Adrenal gland (tissue), 5 donors: ENCODE measurements around the gene ZFYVE21.
A peak's percentile ranks its signal among the peaks of the same experiment; 100 is the strongest.

Experiments used
- POLR2A ChIP-seq, 2 donors: fragments of 450-650 bp; IDR thresholded peaks; one replicate each; pipeline ENCODE4 v1.6.1; 2017; ENCODE audit warnings: antibody characterized with exemption in 2 of 2, mild to moderate bottlenecking in 2 of 2, moderate library complexity in 1 of 2
- TF ChIP-seq, protein P1 (sequence below), 6 experiments: fragments of 450-650 bp in 4 of 6; fragments of 200-600 bp in 2 of 6; sonication (generic) in 1 of 6; IDR thresholded peaks; 1 replicate in 5 of 6; 2 replicates in 1 of 6; pipeline versions ENCODE4 v1.5.1 to v1.8.0; 2016 to 2021; ENCODE audit warnings: antibody characterized with exemption in 6 of 6, mild to moderate bottlenecking in 2 of 6, moderate library complexity in 1 of 6
- donor health status: DM: no; HTN: no; CAD: no.

DNA sequence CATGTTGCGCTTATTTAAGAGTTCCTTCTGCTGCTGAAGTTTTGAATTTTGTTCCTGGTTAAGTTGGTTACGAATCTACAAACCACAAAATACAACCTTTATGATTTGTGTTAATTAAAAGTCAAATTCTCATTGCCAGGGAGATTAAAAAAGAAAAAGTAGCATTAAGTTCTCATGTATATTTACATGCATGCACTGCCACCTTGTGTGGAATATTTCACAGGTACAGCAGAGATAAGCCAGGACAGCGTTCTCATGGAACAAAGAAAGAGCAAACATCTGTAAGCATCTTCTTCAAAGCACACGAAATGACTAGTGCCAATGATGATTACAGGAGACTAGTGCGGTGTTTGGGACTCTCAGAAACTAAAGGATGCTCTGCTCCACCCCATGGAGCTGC is 34.2 kb downstream of the ZFYVE21 start:
- TF ChIP-seq, protein P1, sequence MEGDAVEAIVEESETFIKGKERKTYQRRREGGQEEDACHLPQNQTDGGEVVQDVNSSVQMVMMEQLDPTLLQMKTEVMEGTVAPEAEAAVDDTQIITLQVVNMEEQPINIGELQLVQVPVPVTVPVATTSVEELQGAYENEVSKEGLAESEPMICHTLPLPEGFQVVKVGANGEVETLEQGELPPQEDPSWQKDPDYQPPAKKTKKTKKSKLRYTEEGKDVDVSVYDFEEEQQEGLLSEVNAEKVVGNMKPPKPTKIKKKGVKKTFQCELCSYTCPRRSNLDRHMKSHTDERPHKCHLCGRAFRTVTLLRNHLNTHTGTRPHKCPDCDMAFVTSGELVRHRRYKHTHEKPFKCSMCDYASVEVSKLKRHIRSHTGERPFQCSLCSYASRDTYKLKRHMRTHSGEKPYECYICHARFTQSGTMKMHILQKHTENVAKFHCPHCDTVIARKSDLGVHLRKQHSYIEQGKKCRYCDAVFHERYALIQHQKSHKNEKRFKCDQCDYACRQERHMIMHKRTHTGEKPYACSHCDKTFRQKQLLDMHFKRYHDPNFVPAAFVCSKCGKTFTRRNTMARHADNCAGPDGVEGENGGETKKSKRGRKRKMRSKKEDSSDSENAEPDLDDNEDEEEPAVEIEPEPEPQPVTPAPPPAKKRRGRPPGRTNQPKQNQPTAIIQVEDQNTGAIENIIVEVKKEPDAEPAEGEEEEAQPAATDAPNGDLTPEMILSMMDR (IDR thresholded peaks at IDR 0.05) = peak in 1 of 6 experiments; percentile 15
- no peak for TF ChIP-seq POLR2A (IDR thresholded peaks at IDR 0.05)
